ENCODE results near the gene PRSS8.
"Not testable (repeated sequence)": the region's sequence is repeated elsewhere in the genome, so short reads cannot be mapped to it uniquely, and the experiment has no call there.

PRSS8 gene

DNA sequence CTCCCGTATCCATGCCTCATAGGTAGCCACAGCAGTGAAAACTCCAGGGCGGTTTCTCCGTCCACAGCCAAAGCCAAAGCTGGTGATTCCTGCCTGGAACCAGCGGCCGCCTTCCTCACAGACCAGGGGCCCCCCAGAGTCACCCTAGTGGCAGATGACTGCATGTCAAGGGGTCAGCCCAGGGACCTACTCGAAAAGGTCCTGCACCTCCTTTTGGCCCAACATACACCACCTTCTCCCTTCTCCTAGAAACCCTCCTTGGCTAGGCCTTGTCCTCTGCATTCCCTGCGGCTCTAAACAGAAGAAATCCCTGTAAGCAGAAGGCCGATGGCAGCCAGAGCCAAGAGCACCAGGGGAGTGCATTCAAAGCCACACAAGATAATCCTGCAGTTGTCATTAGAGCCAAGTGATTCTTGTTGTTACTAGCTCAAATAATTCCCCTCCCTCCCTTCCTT lies 8.2 kb upstream of the PRSS8 start:
- no peak for DNase-seq

DNA sequence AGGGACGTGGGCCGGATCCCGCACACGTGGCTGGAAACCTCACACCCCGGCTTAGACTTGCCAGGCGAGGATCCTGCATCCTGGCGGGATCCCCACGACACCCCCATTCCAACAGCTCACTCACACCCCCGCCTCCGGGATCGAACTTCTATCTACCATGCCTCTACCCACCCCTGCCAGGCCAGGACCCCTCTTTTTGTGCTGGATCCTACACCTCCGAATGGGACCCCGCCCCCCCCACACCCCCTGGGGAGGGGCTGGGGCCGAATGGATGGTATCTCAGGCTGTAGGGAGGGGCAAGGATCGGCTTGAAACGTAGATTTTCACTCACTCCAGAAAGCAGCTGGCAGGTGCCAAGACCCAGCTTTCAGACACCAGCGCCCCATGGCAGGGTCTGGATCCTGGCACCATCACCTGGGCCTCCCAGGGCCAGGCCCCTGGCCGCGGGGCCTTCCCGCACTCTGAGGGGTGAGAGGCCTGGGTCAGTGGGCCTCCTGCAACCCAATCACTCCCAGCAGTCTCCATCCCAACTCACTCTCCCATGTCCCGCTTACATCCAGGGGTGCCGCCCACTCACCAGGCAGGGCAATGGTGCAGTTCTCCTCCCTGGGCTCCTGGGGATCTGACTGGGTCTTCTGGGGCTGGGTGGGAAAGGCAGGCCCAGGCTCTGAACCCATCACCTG lies 7.6 kb upstream of the PRSS8 start:
- no peak for DNase-seq

- DNase-seq: peak; percentile 99
Observed at GRCh38 chr16:31142109-31143010, 6.8 kb upstream of the PRSS8 start.

DNA sequence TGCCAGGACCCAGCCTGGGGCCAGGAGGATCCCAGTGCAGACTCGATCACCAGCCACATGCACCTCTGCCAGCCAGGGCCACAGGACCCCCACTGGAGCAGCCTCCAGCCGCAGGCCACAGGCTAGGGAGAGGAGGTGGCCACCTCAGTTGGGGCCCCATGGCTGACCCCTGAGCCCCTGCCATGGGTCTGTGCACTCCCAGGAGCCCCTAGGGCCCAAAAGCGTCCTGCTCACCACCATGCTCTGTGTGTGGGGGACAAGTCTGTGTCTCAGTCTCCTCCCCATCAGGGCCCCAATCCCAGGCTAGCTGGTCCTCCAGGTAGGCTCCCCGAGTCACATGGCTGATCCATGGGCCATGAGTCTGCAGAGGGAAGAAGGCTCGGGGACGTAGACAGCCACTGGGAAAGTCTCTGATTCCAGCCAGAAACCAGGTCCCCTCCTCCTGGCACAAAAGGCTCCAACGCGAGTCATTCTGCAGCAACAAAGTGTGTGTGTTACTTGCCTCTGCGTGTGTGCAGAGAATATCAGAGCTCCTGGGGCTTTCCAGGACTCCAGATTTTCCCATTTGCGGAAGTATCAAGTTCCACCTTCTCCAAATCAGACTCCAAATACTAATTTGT lies 6.1 kb upstream of the PRSS8 start:
- DNase-seq: no peak

GRCh38 chr16:31141071-31141469 lies 5.5 kb upstream of the PRSS8 start:
- DNase-seq: not testable (repeated sequence)

- no peak for DNase-seq
Observed at GRCh38 chr16:31138621-31139578, 3.4 kb upstream of the PRSS8 start.

DNA sequence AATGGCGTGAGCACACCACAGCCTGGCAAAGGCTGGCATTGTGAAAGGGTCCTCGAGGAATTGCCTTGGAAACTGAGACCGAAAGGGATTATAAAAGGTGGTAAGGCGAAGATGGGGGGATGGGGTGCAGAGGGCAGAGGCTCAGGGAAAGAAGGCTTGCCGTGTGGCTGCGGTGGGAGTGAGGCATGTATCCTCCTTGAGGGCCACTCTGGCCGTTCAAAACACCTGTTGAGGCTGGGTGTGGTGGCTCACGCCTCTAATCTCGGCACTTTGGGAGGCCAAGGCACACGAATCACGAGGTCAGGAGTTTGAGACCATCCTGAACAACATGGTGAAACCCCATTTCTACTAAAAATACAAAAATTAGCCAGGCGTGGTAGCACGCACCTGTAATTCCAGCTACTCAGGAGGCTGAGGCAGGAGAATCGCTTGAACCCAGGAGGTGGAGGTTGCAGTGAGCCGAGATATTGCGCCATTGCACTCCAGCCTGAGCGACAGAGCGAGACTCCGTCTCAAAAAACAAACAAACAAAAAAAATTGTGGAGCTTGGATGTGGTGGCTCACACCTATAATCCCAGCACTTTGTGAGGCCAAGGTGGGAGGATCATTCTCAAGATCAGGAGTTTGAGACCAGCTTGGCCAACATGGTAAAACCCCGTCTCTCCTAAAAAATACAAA lies 1.4 kb upstream of the PRSS8 start:
- DNase-seq: not testable (repeated sequence)

DNA sequence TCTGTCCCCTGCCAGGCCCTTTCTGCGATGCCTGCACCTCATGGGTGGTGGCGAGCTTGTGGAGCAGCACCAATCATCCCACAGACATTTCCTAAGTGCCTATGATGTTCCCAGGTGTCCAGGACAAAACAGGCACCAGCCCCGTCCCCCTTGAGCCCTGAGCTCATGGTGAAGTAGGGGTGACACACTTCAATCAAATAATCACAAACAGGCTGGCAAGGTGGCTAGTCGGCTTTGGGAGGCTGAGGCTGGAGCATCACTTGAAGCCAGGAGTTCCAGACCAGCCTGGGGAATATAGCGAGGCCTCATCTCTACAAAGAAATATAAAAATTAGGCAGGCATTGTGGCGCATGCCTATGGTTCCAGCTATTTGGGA lies 748 bp upstream of the PRSS8 start:
- DNase-seq: no peak

DNA sequence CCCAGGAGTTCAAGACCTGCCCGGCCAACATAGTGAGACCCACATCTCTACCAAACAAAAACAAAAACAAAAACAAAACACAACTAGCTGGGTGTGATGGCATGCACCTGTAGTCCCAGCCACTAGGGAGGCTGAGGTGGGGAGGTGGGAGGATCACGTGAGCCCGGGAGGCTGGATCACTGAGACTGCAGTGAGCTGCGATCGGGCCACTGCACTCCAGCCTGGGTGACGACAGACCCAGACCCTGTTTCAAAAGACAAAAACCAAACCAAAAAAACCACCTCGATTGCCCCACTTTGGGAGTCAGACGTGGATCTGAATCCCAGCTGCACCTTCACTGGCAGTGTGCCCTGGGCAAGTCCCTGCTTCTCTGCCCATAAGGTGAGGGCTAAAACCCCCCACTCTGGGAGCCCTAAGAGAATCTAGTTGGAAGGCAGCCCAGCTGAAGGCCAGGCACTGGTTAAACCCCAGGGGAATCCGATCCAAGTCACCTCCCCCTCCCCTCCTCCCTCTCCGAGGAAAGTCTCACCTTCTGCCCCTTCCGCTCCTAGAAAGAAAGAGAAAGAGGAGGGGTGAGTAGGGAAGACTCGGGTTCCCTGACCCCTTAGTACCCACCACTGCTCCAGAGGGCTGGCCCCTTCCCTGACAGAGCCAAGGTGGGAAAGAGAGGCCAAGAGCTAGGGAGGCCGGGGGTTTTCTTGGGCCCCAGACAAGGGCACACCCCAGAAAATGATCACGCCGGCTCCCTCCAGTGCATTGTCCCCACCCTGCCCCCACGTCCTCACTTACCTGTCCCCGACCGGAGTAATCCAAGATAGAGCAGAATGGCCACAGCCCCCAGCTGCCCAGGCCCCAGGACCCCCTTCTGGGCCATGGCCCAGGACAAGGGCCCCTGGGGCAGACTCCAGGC lies 647 bp downstream of the PRSS8 start:
- no peak for DNase-seq

DNA sequence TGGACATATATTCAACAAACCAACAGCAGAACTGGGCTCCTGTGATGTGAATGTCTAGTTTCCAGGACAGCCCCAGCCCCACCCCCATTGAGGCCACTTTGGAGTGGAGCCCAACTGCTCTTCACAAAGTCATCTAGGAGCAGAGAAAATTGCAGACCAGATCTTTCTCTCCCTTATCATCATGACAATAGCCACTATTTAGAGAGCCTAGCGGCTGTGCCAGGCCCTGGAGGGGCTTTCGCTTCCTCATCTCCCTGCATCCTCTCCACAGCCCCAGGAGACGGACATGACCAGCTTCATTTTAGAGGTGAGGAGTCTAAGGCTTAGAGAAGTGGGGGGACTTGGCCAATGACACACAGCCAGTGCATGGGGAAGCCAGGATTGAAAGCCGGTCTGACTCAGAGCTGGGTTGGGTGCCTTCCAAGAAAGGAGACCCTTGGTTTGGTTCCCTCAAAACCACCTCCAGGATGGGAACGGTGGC lies 1.4 kb downstream of the PRSS8 start:
- DNase-seq: no peak

GRCh38 chr16:31133046-31133501 lies 2.5 kb downstream of the PRSS8 start:
- no peak for DNase-seq

GRCh38 chr16:31132303-31132979 lies 3.1 kb downstream of the PRSS8 start:
- DNase-seq: no peak

- no peak for DNase-seq
Observed at GRCh38 chr16:31131841-31132271, 3.7 kb downstream of the PRSS8 start.

DNA sequence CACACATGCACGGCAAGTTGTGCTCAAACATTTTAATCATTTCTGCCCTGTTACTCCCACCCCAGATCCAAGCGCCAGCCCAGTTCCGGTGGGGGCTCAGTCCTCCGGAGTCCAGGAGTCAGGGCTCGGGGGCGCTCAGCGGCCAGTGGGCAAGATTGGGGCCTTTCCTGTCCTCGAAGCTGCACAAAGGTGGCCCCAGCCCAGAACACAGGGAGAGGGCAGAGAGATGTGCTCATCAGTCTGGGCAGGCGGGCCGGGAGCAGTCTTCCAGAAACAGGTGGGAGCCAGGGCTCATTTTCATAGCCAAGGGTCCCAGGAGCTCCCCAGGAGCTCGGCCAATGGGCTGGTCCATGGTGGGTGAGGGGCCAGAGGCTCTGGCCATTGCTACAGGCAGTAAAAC lies 4.1 kb downstream of the PRSS8 start:
- no peak for DNase-seq

- DNase-seq: no peak
Observed at GRCh38 chr16:31130899-31131298, 4.6 kb downstream of the PRSS8 start.

- DNase-seq: no peak
Observed at GRCh38 chr16:31130336-31130891, 5.1 kb downstream of the PRSS8 start.

DNA sequence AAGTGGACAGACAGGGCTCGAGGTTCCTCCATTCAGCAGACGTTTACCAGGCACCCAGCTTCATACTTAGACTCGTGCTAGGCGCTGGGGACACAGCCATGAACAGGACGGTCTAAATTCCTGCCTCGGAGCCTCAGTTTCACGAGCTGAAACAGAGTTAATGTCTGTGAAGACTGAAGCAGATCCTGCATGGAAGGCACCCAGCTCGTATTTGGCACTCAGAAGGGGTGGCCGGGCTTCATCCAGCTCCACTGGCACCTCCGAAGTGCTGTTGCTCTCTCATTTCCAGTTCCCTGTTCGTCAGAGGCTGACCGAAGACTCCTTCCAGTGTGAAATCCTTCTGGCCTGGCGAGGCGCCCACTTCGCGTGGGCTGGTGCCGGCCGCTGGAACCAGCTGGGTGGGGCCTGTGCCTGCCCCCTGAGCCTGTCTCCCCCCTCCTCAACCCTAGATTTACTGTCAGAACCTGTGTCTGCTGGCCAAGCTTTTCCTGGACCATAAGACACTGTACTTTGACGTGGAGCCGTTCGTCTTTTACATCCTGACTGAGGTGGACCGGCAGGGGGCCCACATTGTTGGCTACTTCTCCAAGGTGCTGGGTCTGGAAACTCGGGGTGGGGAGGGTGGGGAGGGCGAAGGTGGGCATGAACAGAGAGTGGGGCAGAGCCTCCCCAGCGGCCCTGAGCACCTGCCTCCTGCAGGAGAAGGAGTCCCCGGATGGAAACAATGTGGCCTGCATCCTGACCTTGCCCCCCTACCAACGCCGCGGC lies 5.8 kb downstream of the PRSS8 start:
- no peak for DNase-seq

- no peak for DNase-seq
Observed at GRCh38 chr16:31128711-31129567, 6.6 kb downstream of the PRSS8 start.
